HG03469 (cell line): ENCODE measurements around the gene CDC42EP2.
A peak's percentile ranks its signal among the peaks of the same experiment; 100 is the strongest.

Source experiments
- ATAC-seq: cut with Tn5 transposase; IDR thresholded peaks from one replicate; pipeline ENCODE4 v1.9.1; 2021; ENCODE audit warnings: mild to moderate bottlenecking, moderate library complexity, moderate number of reproducible peaks; ENCODE audit not compliant: unreplicated experiment

Gene CDC42EP2

DNA sequence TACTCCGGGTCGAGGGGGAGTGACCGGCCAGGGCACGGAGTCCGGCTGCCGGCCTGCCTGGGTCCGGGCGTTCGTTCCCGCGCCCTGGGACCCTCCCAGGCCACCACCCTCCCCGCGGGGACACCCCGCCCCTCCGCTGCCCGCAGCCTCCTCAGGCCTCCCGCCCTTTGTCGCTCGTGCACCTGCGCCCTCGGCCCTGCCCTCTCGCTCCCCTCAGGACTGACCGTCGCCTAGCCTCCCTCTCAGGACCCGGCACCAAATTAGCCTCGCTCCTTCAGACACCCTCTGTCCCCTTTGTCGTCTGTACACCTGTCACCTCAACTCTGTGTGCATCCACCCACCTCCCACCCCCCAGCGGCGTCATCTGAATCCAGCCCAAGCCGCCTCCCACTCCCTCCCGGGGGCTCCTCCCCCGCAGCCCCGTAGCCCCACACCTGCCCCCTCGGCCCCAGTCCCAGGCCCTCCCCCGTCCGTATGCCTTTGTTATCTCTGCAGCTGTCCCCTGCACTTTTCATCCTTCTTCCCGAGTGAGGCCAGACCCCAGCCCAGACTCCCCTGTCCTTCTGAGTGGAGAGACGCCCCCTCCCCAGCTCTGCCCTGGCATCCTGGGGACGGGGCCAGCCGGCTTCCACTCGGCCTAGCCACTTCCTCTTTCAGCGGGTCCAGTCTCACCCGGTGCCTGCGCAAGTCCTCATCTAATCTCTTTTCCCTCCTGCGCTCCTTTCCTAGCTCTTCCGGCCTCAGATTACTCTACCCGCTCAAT lies 40.5 kb downstream of the CDC42EP2 start:
- peak; percentile 16 for ATAC-seq

DNA sequence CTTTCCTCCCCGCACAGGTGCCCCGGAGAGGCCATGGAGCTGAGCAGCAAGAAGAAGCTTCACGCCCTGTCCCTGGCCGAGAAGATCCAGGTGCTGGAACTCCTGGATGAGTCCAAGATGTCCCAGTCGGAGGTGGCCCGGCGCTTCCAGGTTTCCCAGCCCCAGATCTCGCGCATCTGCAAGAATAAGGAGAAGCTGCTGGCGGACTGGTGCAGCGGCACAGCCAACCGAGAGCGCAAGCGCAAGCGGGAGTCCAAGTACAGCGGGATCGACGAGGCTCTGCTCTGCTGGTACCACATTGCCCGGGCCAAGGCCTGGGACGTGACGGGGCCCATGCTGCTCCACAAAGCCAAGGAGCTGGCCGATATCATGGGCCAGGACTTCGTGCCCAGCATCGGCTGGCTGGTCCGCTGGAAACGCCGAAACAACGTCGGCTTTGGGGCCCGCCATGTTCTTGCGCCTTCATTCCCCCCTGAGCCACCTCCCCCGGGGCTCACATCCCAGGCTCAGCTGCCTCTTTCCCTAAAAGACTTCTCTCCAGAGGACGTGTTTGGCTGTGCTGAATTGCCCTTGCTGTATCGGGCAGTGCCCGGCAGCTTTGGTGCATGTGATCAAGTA lies 41.2 kb downstream of the CDC42EP2 start:
- no peak for ATAC-seq

DNA sequence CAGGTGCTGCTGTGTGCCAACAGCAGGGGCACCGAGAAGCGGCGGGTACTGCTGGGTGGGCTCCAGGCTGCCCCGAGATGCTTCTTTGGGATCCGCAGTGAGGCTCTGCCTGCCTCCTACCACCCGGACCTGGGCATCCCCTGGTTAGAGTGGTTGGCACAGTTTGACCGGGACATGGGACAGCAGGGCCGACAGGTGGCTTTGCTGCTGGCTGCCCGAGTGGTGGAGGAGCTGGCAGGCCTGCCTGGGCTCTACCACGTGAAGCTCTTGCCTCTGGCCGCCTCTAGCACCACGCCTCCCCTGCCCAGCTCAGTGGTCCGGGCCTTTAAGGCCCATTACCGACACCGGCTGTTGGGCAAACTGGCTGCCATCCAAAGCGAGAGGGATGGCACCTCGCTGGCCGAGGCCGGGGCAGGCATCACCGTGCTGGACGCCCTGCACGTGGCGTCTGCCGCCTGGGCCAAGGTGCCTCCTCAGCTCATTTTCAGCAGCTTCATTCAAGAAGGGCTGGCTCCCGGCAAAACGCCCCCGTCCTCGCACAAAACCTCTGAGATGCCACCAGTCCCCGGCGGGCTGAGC lies 41.8 kb downstream of the CDC42EP2 start:
- no peak for ATAC-seq

GRCh38 chr11:65357856-65358356 lies 43.2 kb downstream of the CDC42EP2 start:
- no peak for ATAC-seq

- ATAC-seq = no peak
These were observed 47.8 kb downstream of the CDC42EP2 start for GRCh38 chr11:65362320-65362931.

GRCh38 chr11:65362966-65363365 lies 48.3 kb downstream of the CDC42EP2 start:
- no peak for ATAC-seq

DNA sequence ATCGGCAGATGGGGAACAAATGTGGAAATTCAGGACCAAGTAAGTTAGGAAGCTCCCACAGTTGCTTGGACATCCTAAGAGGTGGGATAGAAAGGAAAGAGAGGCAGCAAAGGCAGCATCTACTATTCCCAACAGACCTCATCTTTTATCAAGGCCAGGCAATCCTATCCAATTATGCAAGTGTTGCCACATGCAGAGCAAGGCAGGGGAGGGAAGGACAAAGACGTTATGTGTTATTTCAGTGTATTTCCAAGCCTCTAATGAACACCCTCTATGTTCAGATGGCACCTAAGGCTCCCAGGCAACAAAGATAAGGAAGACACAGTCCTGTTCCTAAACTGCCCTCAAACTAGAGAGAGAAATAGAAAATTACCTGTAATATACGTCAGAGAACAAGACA lies 49.1 kb downstream of the CDC42EP2 start:
- ATAC-seq = no peak

GRCh38 chr11:65366340-65366773 lies 51.7 kb downstream of the CDC42EP2 start:
- ATAC-seq = no peak

GRCh38 chr11:65370659-65371049 lies 56.0 kb downstream of the CDC42EP2 start:
- no peak for ATAC-seq
